SJSA1 (cell line): ENCODE results near the gene KDM5A. TPM values are rescaled to one million over a fixed set of nuclear protein-coding genes. Genes with fewer than 3 reads are reported as not detected.
"Not testable (repeated sequence)": the region's sequence is repeated elsewhere in the genome, so short reads cannot be mapped to it uniquely, and the experiment has no call there.

ENCODE experiments used
- DNase-seq, 2 experiments: peaks; one replicate each; pipeline ENCODE4 v3.0.0-alpha.2; 2015 to 2020; ENCODE audit warnings: low spot score in 2 of 2, low read depth in 1 of 2
- H3K27ac ChIP-seq: fragments of 250-450 bp; sonication (Bioruptor Pico); 2 replicates; pipeline ENCODE4 v1.5.1; 2020; ENCODE audit warnings: mild to moderate bottlenecking, moderate library complexity
- H3K27me3 ChIP-seq: fragments of 250-450 bp; sonication (Bioruptor Pico); replicated peaks from 2 replicates; pipeline ENCODE4 v1.5.1; 2020; ENCODE audit warnings: mild to moderate bottlenecking, moderate library complexity
- H3K36me3 ChIP-seq: fragments of 250-450 bp; sonication (Bioruptor Pico); 2 replicates; pipeline ENCODE4 v1.5.1; 2020; ENCODE audit warnings: mild to moderate bottlenecking
- H3K4me1 ChIP-seq: fragments of 250-450 bp; sonication (Bioruptor Pico); replicated peaks from 2 replicates; pipeline ENCODE4 v1.6.1; 2021; ENCODE audit warnings: mild to moderate bottlenecking
- H3K4me3 ChIP-seq: fragments of 250-450 bp; sonication (Bioruptor Pico); 2 replicates; pipeline ENCODE4 v1.5.1; 2020; ENCODE audit warnings: mild to moderate bottlenecking
- H3K9me3 ChIP-seq: fragments of 250-450 bp; sonication (Bioruptor Pico); replicated peaks from 2 replicates; pipeline ENCODE4 v1.5.1; 2020; ENCODE audit warnings: mild to moderate bottlenecking
- total RNA-seq: library from RNA; depleted of rRNA; stranded (reverse); fragments of >200 nt; shearing (Covaris generic); gene quantifications from 2 replicates; pipeline ENCODE4 v1.2.3, GENCODE V29; 2014; rRNA removed

The KDM5A gene
- total RNA-seq, 1 experiment from 2014 or later, result 65.3 TPM

DNA sequence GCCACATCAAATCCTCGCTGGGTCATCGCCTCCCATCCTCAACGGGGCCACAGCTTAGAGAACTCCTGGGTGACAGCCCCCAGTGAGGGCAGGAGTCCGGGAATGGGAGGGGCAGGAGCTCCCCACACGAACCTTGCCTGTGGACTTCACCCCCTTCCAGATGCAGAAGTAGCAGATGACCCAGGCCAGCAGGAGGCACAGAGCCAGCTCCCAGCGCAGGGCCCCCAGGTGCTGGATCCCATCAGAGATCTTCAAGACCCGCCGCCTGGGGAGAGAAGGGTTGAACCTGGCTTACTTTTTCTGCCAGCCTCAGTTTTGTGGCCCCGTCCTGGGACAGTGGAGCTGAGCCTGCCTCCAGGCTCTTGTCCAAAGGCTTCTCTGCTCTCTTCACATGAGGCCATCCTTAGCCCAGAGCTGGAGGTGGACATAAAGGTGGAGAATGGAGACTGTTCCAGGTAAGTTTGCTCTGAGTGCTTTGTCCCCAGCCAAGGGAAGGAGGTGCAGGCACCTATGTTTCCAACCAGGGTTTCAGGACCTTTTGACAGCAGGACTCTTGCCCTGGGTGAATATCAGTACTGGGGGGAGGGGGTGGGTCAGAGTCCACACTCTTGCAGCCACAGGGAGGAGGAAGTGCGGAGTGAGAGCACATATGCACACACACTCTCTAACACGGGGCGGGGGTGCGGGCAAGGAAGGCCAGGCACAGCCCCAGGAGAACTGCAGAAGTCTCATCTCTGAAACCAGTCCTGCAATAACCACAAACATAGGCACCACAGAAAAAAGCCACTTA, 151.9 kb downstream of the KDM5A start:
- H3K27me3 ChIP-seq, result peaks cover 3% of the 10 kb centered on the region; the same call in 1 of the 2 replicates
- peak in 1 of 2 experiments; percentile 37 for DNase-seq
- no peaks in the 10 kb centered on the region for H3K4me1 ChIP-seq
- no peak overlapping the region for H3K4me3 ChIP-seq
- peaks cover 24% of the 10 kb centered on the region for H3K9me3 ChIP-seq
- no peaks in the 10 kb centered on the region for H3K36me3 ChIP-seq
- H3K27ac ChIP-seq, result no peak overlapping the region

DNA sequence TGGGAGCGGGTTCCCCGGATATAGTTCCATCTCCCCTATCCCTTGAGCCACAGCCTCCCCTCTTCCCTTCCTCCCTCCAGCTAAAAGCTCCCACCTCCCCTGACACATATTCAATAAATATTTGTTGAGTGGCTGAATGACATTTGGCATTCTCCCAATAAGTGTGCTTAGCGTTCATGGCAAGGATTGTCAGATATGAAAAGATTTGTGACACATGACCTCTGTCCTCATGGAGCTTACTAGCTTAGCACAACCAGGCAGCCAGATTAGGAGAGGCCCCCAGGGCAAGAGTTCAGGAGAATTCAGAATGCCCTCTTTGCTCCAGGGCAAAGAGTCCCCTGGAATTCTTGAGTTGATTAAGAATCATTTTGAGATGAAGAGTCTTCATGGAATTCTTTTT, 152.7 kb downstream of the KDM5A start:
- peak in 1 of 2 experiments; percentile 2 for DNase-seq
- Histone ChIP-seq H3K27me3 (peaks cover 9% of the 10 kb centered on the region), H3K4me1 (no peaks in the 10 kb centered on the region), H3K9me3 (peaks cover 23% of the 10 kb centered on the region), H3K36me3 (no peaks in the 10 kb centered on the region), H3K27ac (no peak overlapping the region), H3K4me3 (no peak overlapping the region)

DNA sequence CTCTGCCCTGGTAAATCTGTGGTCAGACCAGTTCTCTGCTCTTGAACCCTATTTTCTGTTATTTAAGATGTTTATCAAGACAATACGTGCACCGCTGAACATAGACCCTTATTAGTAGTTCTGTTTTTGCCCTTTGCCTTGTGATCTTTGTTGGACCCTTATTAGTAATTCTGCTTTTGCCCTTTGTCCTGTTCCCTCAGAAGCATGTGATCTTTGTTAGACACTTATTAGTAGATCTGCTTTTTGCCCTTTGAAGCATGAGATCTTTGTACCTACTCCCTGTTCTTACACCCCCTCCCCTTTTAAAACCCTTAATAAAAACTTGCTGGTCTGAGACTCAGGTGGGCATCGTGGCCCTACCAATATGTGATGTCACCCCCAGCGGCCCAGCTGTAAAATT, 153.2 kb downstream of the KDM5A start:
- DNase-seq, result peak in 1 of 2 experiments; percentile 8
- not testable (repeated sequence) for H3K4me1 ChIP-seq, H3K27ac ChIP-seq, H3K36me3 ChIP-seq, H3K4me3 ChIP-seq
- Histone ChIP-seq H3K27me3 (peaks cover 14% of the 10 kb centered on the region; the same call in 1 of the 2 replicates), H3K9me3 (peaks cover 21% of the 10 kb centered on the region)

- H3K36me3 ChIP-seq, result no peaks in the 10 kb centered on the region
- H3K9me3 ChIP-seq, result peaks cover 21% of the 10 kb centered on the region
- peak in 1 of 2 experiments; percentile 24 for DNase-seq
- H3K27me3 ChIP-seq, result peaks cover 24% of the 10 kb centered on the region
- H3K4me1 ChIP-seq, result no peaks in the 10 kb centered on the region
- H3K4me3 ChIP-seq, result no peak overlapping the region
- H3K27ac ChIP-seq, result no peak overlapping the region
These were observed 154.2 kb downstream of the KDM5A start for GRCh38 chr12:234891-235415.

- no peak overlapping the region for H3K4me3 ChIP-seq
- H3K9me3 ChIP-seq, result peaks cover 21% of the 10 kb centered on the region
- H3K27ac ChIP-seq, result no peak overlapping the region
- peak in 1 of 2 experiments; percentile 7 for DNase-seq
- H3K4me1 ChIP-seq, result no peaks in the 10 kb centered on the region
- H3K27me3 ChIP-seq, result peaks cover 32% of the 10 kb centered on the region
- H3K36me3 ChIP-seq, result no peaks in the 10 kb centered on the region
These were observed 155.1 kb downstream of the KDM5A start for GRCh38 chr12:234019-234418.

GRCh38 chr12:233615-233968, 155.5 kb downstream of the KDM5A start:
- no peaks in the 10 kb centered on the region for H3K4me1 ChIP-seq
- no peaks in the 10 kb centered on the region for H3K36me3 ChIP-seq
- H3K9me3 ChIP-seq, result peaks cover 21% of the 10 kb centered on the region
- no peak for DNase-seq
- peaks cover 36% of the 10 kb centered on the region for H3K27me3 ChIP-seq
- H3K4me3 ChIP-seq, result no peak overlapping the region
- no peak overlapping the region for H3K27ac ChIP-seq

GRCh38 chr12:232731-233614, 156.1 kb downstream of the KDM5A start:
- Histone ChIP-seq H3K27me3 (peaks cover 42% of the 10 kb centered on the region), H3K4me1 (no peaks in the 10 kb centered on the region), H3K36me3 (no peaks in the 10 kb centered on the region), H3K9me3 (peaks cover 21% of the 10 kb centered on the region), H3K4me3 (no peak overlapping the region), H3K27ac (no peak overlapping the region)
- peak in 1 of 2 experiments; percentile 33 for DNase-seq

- Histone ChIP-seq H3K4me3 (no peak overlapping the region), H3K27me3 (peaks cover 61% of the 10 kb centered on the region), H3K4me1 (no peaks in the 10 kb centered on the region), H3K27ac (no peak overlapping the region), H3K9me3 (peaks cover 13% of the 10 kb centered on the region), H3K36me3 (no peaks in the 10 kb centered on the region)
- DNase-seq, result peak in 1 of 2 experiments; percentile 25
These were observed 158.0 kb downstream of the KDM5A start for GRCh38 chr12:230925-231671.

Other genes starting within 250 kb of the KDM5A start
- gene SLC6A12, start 175.2 kb downstream of the KDM5A start, total RNA-seq, result not detected in 2 replicates
- not detected in 2 replicates for gene SLC6A13, start 126.5 kb downstream of the KDM5A start, total RNA-seq
- gene CCDC77, start 12.3 kb upstream of the KDM5A start, total RNA-seq, result 20.7 and 21.0 TPM in 2 replicates
- not detected in 2 replicates for gene B4GALNT3, start 70.6 kb upstream of the KDM5A start, total RNA-seq